Lower leg skin (tissue), 3 donors: ENCODE results near the gene PLPP2.

Experiments used
- CTCF ChIP-seq, 3 donors: fragments of 450-650 bp; IDR thresholded peaks; one replicate each; pipeline ENCODE4 v1.5.1; 2016; ENCODE audit warnings: antibody characterized with exemption in 3 of 3, mild to moderate bottlenecking in 3 of 3, moderate library complexity in 2 of 3
- POLR2A ChIP-seq, 2 donors: fragments of 450-650 bp; IDR thresholded peaks; one replicate each; pipeline ENCODE4 v1.6.1; 2016 to 2017; ENCODE audit warnings: antibody characterized with exemption in 2 of 2, mild to moderate bottlenecking in 1 of 2, moderate library complexity in 1 of 2

DNA sequence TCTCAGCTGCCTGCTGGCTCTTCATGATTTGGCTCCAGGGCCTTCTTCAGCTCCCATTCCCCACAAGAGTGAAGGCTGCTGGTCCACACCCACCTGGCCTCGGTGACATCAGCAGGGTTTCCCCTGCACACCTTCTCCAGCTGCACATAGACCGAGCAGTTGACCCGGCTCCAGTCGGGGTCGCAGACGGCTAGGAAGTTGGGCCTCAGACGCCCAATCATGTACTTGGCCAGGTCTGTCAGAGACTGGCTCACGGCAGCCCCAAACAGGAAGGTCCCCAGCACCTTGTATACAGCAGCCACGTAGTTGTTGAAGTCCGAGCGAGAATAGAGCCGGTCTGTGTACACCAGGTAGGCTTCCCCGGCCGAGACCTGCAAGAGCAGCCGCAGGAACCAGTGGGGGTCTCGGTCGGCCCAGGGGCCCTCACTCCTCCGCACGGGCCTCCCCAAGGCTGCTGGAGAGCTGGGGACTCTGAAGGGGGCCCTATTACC, 3.8 kb downstream of the PLPP2 start:
- TF ChIP-seq POLR2A (IDR thresholded peaks at IDR 0.05) = no peak
- TF ChIP-seq CTCF (IDR thresholded peaks at IDR 0.05) = no peak
